ENCODE results near the gene ABCC6.

GRCh38 chr16:16151315-16151714 is 72.0 kb downstream of the ABCC6 start:
- TF ChIP-seq CTCF (conservative IDR thresholded peaks at IDR 0.05; ENCODE audit: low read length), result no peak
- no peak for TF ChIP-seq EZH2phosphoT487 (IDR thresholded peaks at IDR 0.05; ENCODE audit: borderline replicate concordance, low read depth, low read length)
